DMS53 treated with DMSO at 0.1 percent for 48 hours (cell line): ENCODE measurements around the gene RXRG.
"Not testable (repeated sequence)": the region's sequence is repeated elsewhere in the genome, so short reads cannot be mapped to it uniquely, and the experiment has no call there.

ENCODE experiments used
- DNase-seq: peaks from one replicate; lab custom pipeline; 2025; ENCODE audit not compliant: unreplicated experiment; lab: John Stamatoyannopoulos, UW

RXRG gene

DNA sequence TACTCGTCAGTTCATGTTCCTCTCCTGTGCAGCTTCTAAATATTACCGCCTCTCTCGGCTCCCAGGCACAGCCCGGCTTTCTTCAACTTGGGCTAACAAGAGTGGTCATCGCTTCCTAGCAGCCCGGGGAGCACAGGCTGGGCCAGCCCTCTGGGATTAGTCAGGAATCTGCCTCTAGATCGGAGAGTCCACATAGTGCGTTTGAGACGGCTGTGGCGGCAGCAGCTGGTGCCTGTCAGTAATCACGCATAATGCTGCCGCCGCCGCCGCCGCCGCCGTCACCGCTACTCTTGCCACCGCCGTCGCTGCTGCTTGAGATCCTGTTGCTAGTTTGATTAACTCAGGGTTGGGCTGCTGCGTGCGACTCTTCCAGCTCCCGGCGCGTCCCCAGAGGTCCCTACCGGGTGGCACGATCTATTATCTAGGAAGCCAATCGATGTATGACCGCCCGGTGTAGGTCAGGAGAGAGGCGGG is at the start of gene RXRG:
RXRG (minus strand) TSS at position 230 of the 474 bp plus-strand sequence. CDS start 233 bp downstream, outside the sequence.
- DNase-seq = peak; percentile 39

- DNase-seq = no peak
Observed at GRCh38 chr1:165492845-165493373, 48.0 kb upstream of the RXRG start.

DNA sequence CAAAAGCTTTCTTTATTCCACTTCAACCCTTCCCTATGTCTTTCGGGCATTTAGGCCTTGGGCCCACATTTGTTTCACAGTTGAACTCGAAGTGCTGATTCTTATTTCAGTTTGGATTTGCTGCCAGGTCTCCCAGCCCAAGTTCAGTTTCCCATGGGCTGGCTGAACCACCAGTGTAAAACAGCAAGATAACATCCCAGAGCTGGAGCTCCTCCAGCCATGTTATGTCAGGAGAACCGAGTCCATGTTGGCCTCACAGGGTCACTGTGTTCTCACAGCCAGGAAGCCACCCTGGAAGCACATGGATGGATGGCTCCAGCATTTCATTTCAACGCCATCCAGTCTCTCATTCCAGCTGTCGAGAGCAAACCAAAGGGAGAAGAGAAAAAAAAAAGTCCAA is 45.2 kb upstream of the RXRG start:
- no peak for DNase-seq

GRCh38 chr1:165487921-165488320 is 43.0 kb upstream of the RXRG start:
- DNase-seq = no peak

DNA sequence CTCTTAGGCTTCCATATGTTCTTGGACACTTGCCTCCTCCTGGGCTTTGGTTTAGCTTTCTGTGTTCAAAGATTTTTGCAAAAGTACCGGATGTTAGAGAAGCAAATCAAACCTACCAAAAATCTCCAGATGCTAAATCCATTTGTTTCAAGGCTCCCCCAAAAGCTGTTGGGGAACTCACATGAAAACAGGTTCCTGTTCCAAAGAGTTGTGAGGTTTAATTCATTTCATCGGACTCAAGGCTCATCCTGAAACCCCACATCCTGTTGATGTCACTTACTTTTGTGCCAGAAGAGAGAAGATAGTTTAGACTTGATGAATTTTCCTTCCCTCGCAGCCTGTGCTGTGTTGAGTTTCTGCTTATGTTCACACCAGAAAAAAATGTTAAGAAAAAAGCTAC is 41.7 kb upstream of the RXRG start:
- DNase-seq = no peak

DNA sequence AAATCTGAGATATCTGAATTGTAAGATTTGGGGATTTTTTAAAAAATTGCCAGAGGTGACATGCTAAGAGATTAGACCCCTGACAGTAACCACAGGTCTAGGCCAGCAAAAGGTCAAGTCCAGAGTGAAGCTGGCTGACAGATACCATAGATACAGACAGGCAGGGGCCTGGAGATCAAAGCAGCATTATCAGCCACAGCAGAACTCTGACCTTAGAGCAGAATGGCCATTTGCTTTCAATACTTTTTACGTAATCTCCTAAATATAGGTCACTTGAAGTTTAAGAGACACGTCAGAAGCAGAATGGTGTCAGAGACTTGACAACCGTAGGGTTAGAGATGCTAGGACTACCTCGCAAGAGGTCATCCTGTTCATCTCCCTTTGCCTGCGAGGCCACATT is 40.8 kb upstream of the RXRG start:
- no peak for DNase-seq

GRCh38 chr1:165484532-165484931 is 39.6 kb upstream of the RXRG start:
- no peak for DNase-seq

DNA sequence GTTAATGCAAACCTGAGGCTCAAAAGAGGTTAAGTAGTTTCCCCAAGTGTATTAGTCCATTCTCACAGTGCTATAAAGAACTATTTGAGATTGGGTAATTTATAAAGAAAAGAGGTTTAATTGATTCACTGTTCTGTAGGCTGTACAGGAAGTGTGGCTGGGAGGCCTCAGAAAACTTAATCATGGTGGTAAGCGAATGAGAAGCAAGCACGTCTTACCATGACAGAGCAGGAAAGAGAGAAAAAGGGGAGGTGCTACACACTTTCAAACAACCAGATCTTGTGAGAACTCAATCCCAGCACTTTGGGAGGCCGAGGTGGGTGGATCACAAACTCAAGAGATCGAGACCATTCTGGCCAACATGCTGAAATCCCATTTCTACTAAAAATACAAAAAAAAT is 38.5 kb upstream of the RXRG start:
- DNase-seq = no peak

- DNase-seq = peak; percentile 25
Observed at GRCh38 chr1:165481820-165482532, 37.0 kb upstream of the RXRG start.

- no peak for DNase-seq
Observed at GRCh38 chr1:165476776-165477175, 31.9 kb upstream of the RXRG start.

DNA sequence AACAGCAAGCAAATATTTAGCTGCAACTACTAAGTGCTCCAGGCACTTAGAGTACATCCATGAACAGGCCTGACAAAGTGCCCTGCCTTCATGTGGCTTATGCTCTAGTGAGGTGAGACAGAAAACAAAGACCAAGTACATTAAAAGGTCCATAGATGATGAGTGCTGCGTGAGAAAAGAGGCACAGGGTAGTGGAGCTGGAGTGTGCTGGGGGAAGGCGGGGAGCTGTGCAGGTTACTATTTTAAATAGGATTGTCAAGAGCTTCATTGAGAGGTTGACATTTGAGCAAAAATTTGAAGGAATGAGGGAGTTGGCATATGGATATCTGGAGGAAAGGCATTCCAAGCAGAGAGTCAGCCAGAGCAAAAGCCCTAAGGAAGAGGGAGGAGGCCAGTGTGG is 29.3 kb upstream of the RXRG start:
- no peak for DNase-seq

GRCh38 chr1:165473081-165473480 is 28.2 kb upstream of the RXRG start:
- DNase-seq = no peak

GRCh38 chr1:165468726-165469249 is 23.9 kb upstream of the RXRG start:
- DNase-seq = no peak

GRCh38 chr1:165468253-165468652 is 23.3 kb upstream of the RXRG start:
- DNase-seq = no peak

DNA sequence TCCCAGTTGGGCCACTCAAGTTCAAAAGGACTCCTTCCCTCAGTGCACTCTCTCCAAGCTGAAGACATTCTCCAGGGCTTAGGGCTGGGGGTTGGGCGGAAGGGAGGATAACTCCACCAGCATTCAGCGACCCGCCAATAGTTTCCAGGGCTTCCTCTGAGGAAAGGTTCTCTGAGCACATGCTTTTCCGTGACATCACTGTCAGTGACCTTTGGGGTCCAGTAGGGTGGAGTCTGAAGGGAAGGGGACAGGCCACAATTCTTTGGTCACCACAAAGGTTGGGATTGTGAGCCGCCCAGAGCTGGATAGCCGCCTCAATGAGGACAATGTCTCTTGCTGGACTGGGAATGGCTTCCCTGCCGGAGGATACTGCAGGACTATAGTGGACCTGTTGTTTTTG is 22.8 kb upstream of the RXRG start:
- no peak for DNase-seq

- no peak for DNase-seq
Observed at GRCh38 chr1:165463978-165464377, 19.1 kb upstream of the RXRG start.

DNA sequence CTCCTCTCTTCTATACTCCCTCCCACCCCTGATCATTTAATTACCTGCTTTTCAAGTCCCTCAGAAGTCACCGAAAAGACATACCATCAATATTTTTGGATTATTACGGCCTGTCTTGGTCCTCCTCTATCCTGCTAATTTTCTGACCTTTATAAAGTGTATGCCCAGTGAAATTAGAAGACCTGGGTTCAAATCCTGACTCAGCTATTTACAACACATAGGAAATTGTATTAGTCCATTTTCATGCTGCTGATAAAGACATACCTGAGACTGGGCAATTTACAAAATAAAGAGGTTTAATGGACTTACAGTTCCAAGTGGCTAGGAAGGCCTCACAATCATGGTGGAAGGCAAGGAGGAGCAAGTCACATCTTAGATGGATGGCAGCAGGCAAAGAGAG is 14.8 kb upstream of the RXRG start:
- not testable (repeated sequence) for DNase-seq

- no peak for DNase-seq
Observed at GRCh38 chr1:165456861-165457260, 11.9 kb upstream of the RXRG start.

GRCh38 chr1:165456114-165456513 is 11.2 kb upstream of the RXRG start:
- DNase-seq = peak; percentile 92

DNA sequence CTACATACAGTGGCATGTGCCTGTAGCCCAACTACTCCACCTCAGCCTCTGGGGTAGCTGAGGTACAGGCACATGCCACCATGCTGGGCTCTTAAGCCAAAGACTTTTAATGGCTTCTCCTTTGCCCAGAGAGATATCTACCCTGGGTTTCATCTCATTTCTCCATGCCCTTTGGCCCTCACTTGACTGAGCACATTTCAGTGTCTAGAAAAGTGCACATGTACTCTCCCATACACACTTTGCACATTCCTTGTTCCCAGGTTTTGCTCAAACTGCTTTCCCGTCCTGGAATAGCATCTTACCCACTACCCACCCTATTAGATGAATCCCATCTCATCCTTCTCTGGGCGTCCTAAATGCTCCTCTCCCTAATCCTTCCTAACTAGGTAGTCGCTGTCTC is 10.2 kb upstream of the RXRG start:
- DNase-seq = no peak

DNA sequence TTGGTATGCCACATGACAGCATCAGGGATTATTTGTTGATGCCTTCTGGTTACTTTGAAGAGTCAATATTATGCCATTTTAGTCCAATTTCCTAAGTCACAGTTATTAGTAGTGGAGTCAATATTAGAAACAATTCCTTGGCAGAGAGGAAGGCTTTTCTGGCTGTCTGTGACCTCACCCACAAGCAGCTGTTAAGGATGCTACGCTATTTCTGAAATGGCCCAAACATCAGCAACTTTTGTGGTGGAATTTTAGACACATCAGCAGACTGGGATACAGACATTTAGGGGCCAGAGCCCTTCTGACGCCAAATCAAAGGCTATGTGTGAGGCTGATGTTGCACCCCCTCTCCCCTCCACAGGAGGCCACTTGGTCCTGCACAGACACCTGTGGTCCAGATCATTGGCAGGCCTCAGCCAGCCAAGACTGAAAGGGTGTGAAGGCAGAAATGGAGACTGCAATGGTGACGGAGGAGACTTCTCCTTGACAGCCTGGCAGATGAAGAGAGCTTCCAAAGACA is 9.2 kb upstream of the RXRG start:
- DNase-seq = no peak

GRCh38 chr1:165452336-165453130 is 7.6 kb upstream of the RXRG start:
- no peak for DNase-seq
